ENCODE data around the gene CALCR.

CALCR gene

GRCh38 chr7:93574646-93575554 is at the start of gene CALCR:
TSS of gene CALCR (minus strand) at chr7:93574724. CDS start at chr7:93486981, 87,743 bp downstream.
- peak; percentile 71 for ATAC-seq

GRCh38 chr7:93623816-93624215 is 49.3 kb upstream of the CALCR start:
- ATAC-seq = no peak
- TF ChIP-seq OSR1 (CRISPR knock-in tag; IDR thresholded peaks at IDR 0.05) (no peak), ESRRG (CRISPR knock-in tag; IDR thresholded peaks at IDR 0.05) (no peak), BACH2 (CRISPR knock-in tag; IDR thresholded peaks at IDR 0.05; ENCODE audit: borderline replicate concordance) (no peak), ZFP3 (CRISPR knock-in tag; IDR thresholded peaks at IDR 0.05) (no peak), POU6F1 (CRISPR knock-in tag; IDR thresholded peaks at IDR 0.05; ENCODE audit: borderline replicate concordance, low read depth) (no peak), GLIS3 (CRISPR knock-in tag; IDR thresholded peaks at IDR 0.05) (no peak), ZNF565 (CRISPR knock-in tag; conservative IDR thresholded peaks at IDR 0.05; ENCODE audit: low read depth) (no peak), TSHZ2 (CRISPR knock-in tag; IDR thresholded peaks at IDR 0.05) (no peak), ISL1 (CRISPR knock-in tag; IDR thresholded peaks at IDR 0.05) (no peak), CSDC2 (CRISPR knock-in tag; IDR thresholded peaks at IDR 0.05) (no peak)

More at GRCh38 chr7:93574646-93575554, at the start of gene CALCR:
- TF ChIP-seq TCF4 (CRISPR knock-in tag; IDR thresholded peaks at IDR 0.05; ENCODE audit: borderline replicate concordance) = no peak
- no peak for TF ChIP-seq BACH2 (CRISPR knock-in tag; IDR thresholded peaks at IDR 0.05; ENCODE audit: borderline replicate concordance)
- no peak for TF ChIP-seq PATZ1 (CRISPR knock-in tag; IDR thresholded peaks at IDR 0.05; ENCODE audit: borderline replicate concordance)
- no peak for TF ChIP-seq ZNF565 (CRISPR knock-in tag; conservative IDR thresholded peaks at IDR 0.05; ENCODE audit: low read depth)
- TF ChIP-seq, protein P1, sequence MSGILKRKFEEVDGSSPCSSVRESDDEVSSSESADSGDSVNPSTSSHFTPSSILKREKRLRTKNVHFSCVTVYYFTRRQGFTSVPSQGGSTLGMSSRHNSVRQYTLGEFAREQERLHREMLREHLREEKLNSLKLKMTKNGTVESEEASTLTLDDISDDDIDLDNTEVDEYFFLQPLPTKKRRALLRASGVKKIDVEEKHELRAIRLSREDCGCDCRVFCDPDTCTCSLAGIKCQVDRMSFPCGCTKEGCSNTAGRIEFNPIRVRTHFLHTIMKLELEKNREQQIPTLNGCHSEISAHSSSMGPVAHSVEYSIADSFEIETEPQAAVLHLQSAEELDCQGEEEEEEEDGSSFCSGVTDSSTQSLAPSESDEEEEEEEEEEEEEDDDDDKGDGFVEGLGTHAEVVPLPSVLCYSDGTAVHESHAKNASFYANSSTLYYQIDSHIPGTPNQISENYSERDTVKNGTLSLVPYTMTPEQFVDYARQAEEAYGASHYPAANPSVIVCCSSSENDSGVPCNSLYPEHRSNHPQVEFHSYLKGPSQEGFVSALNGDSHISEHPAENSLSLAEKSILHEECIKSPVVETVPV (CRISPR knock-in tag; IDR thresholded peaks at IDR 0.05) = no peak
- no peak for TF ChIP-seq ZC3H10 (CRISPR knock-in tag; IDR thresholded peaks at IDR 0.05)
- no peak for TF ChIP-seq TOX (CRISPR knock-in tag; IDR thresholded peaks at IDR 0.05; ENCODE audit: borderline replicate concordance)
- TF ChIP-seq RARB (CRISPR knock-in tag; IDR thresholded peaks at IDR 0.05) = no peak
- no peak for TF ChIP-seq CREB5 (CRISPR knock-in tag; IDR thresholded peaks at IDR 0.05; ENCODE audit: low read depth)
- no peak for TF ChIP-seq ZFP3 (CRISPR knock-in tag; IDR thresholded peaks at IDR 0.05)
- TF ChIP-seq OSR1 (CRISPR knock-in tag; IDR thresholded peaks at IDR 0.05) = no peak
- no peak for TF ChIP-seq TSHZ2 (CRISPR knock-in tag; IDR thresholded peaks at IDR 0.05)
- TF ChIP-seq GLIS3 (CRISPR knock-in tag; IDR thresholded peaks at IDR 0.05) = no peak
- TF ChIP-seq ZNF8 (CRISPR knock-in tag; IDR thresholded peaks at IDR 0.05) = no peak
